Gastroesophageal sphincter (tissue), 3 donors: ENCODE data around the gene ANO5.

Experiments
- EP300 ChIP-seq: sonication (generic); formaldehyde crosslinking; IDR thresholded peaks from one replicate; pipeline ENCODE4 v1.6.1; 2017; ENCODE audit warnings: antibody characterized with exemption, mild to moderate bottlenecking
- POLR2A ChIP-seq, 2 donors: fragments of 450-650 bp; IDR thresholded peaks; one replicate each; pipeline ENCODE4 v1.6.1; 2017; ENCODE audit warnings: antibody characterized with exemption in 2 of 2, mild to moderate bottlenecking in 2 of 2, moderate library complexity in 1 of 2
- TF ChIP-seq, protein P1 (sequence below), 4 experiments: fragments of 200-600 bp in 2 of 4; fragments of 450-650 bp in 2 of 4; sonication (generic) in 1 of 4; IDR thresholded peaks; one replicate each; pipeline ENCODE4 v1.5.1; 2017 to 2019; ENCODE audit warnings: antibody characterized with exemption in 4 of 4, mild to moderate bottlenecking in 2 of 4, moderate library complexity in 2 of 4

DNA sequence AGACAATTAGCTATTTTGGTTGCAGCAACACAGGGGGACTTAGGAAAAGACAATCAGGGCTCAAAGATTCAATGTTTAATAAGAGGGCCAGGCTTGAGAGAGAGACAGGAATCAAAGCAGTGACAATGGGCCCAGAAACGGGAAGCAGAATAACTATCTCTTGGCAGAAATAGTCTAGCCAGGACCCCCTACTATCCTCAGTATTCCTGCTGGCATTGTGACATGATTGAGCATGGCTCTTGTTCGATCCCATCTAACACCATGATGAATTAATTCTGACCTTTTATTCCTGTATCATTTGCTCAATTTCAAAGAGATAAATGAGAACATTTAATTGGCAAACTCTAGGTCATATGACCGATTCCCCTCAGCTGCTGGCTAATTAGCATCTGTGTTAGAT lies 12.8 kb upstream of the ANO5 start:
- TF ChIP-seq, protein P1, sequence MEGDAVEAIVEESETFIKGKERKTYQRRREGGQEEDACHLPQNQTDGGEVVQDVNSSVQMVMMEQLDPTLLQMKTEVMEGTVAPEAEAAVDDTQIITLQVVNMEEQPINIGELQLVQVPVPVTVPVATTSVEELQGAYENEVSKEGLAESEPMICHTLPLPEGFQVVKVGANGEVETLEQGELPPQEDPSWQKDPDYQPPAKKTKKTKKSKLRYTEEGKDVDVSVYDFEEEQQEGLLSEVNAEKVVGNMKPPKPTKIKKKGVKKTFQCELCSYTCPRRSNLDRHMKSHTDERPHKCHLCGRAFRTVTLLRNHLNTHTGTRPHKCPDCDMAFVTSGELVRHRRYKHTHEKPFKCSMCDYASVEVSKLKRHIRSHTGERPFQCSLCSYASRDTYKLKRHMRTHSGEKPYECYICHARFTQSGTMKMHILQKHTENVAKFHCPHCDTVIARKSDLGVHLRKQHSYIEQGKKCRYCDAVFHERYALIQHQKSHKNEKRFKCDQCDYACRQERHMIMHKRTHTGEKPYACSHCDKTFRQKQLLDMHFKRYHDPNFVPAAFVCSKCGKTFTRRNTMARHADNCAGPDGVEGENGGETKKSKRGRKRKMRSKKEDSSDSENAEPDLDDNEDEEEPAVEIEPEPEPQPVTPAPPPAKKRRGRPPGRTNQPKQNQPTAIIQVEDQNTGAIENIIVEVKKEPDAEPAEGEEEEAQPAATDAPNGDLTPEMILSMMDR (IDR thresholded peaks at IDR 0.05), result no peak
- TF ChIP-seq POLR2A (IDR thresholded peaks at IDR 0.05), result no peak
- TF ChIP-seq EP300, result no peak
